ENCODE measurements around the gene UNC5B.

UNC5B gene

GRCh38 chr10:71212318-71213126 lies at the start of gene UNC5B:
Gene UNC5B, plus strand, starts transcription at chr10:71212570. Its CDS starts 416 bp downstream, at chr10:71212986.
- Histone ChIP-seq H3K4me2 (ENCODE audit: insufficient read depth, low read length) (peak within 1 kb of the TSS; percentile 82), H3K27me3 (ENCODE audit: insufficient read depth, low read length, poor library complexity) (peaks cover 68% of the 10 kb centered on the region), H3K9me3 (ENCODE audit: insufficient read depth, low read length, severe bottlenecking) (no peaks in the 10 kb centered on the region), H4K20me1 (ENCODE audit: insufficient read depth, low read length) (peaks cover 12% of the 10 kb centered on the region), H3K27ac (ENCODE audit: low read length) (no peak within 1 kb of the TSS), H2AFZ (ENCODE audit: low read depth, low read length) (peak within 1 kb of the TSS; percentile 58), H3K79me2 (ENCODE audit: insufficient read depth, low read length) (no peaks in the 10 kb centered on the region), H3K36me3 (ENCODE audit: insufficient read depth, low read length) (no peaks in the 10 kb centered on the region), H3K9ac (ENCODE audit: low read depth, low read length) (peak within 1 kb of the TSS; percentile 49), H3K4me3 (ENCODE audit: low read depth in 1 of 2, low read length in 2 of 2) (peak within 1 kb of the TSS; percentile 12 to 55; a peak in 3 of 4 replicates), H3K4me1 (ENCODE audit: insufficient read depth, low read length) (peaks cover 15% of the 10 kb centered on the region)
- no peak for TF ChIP-seq EZH2 (IDR thresholded peaks at IDR 0.05; ENCODE audit: borderline replicate concordance, low read depth, low read length, severe bottlenecking)
- peak; percentile 52 for TF ChIP-seq CTCF (IDR thresholded peaks at IDR 0.05; ENCODE audit: borderline replicate concordance, extremely low read depth, low read length, poor library complexity, severe bottlenecking)
- DNase-seq: peak; percentile 89
- ATAC-seq (ENCODE audit: insufficient read depth, low read depth): peak; percentile 94

GRCh38 chr10:71173466-71173865 lies 38.9 kb upstream of the UNC5B start:
- Histone ChIP-seq H3K4me3 (ENCODE audit: low read depth in 1 of 2, low read length in 2 of 2) (no peak overlapping the region), H3K36me3 (ENCODE audit: insufficient read depth, low read length) (no peaks in the 10 kb centered on the region), H3K4me2 (ENCODE audit: insufficient read depth, low read length) (no peak overlapping the region), H3K27ac (ENCODE audit: low read length) (no peak overlapping the region), H3K27me3 (ENCODE audit: insufficient read depth, low read length, poor library complexity) (peaks cover 21% of the 10 kb centered on the region), H3K9ac (ENCODE audit: low read depth, low read length) (no peak overlapping the region), H3K9me3 (ENCODE audit: insufficient read depth, low read length, severe bottlenecking) (no peaks in the 10 kb centered on the region), H2AFZ (ENCODE audit: low read depth, low read length) (no peak overlapping the region), H3K4me1 (ENCODE audit: insufficient read depth, low read length) (no peaks in the 10 kb centered on the region), H3K79me2 (ENCODE audit: insufficient read depth, low read length) (no peaks in the 10 kb centered on the region), H4K20me1 (ENCODE audit: insufficient read depth, low read length) (no peaks in the 10 kb centered on the region)
- no peak for ATAC-seq (ENCODE audit: insufficient read depth, low read depth)
- TF ChIP-seq CTCF (IDR thresholded peaks at IDR 0.05; ENCODE audit: borderline replicate concordance, extremely low read depth, low read length, poor library complexity, severe bottlenecking) (no peak), EZH2 (IDR thresholded peaks at IDR 0.05; ENCODE audit: borderline replicate concordance, low read depth, low read length, severe bottlenecking) (no peak)
- DNase-seq: no peak

- H2AFZ ChIP-seq (ENCODE audit: low read depth, low read length): no peak overlapping the region
- TF ChIP-seq CTCF (IDR thresholded peaks at IDR 0.05; ENCODE audit: borderline replicate concordance, extremely low read depth, low read length, poor library complexity, severe bottlenecking) (no peak), EZH2 (IDR thresholded peaks at IDR 0.05; ENCODE audit: borderline replicate concordance, low read depth, low read length, severe bottlenecking) (no peak)
- H3K9me3 ChIP-seq (ENCODE audit: insufficient read depth, low read length, severe bottlenecking): no peaks in the 10 kb centered on the region
- no peaks in the 10 kb centered on the region for H4K20me1 ChIP-seq (ENCODE audit: insufficient read depth, low read length)
- H3K4me3 ChIP-seq (ENCODE audit: low read depth in 1 of 2, low read length in 2 of 2): no peak overlapping the region
- no peak overlapping the region for H3K9ac ChIP-seq (ENCODE audit: low read depth, low read length)
- no peak overlapping the region for H3K27ac ChIP-seq (ENCODE audit: low read length)
- DNase-seq (no peak), ATAC-seq (ENCODE audit: insufficient read depth, low read depth) (no peak)
- no peak overlapping the region for H3K4me2 ChIP-seq (ENCODE audit: insufficient read depth, low read length)
- H3K36me3 ChIP-seq (ENCODE audit: insufficient read depth, low read length): no peaks in the 10 kb centered on the region
- H3K4me1 ChIP-seq (ENCODE audit: insufficient read depth, low read length): no peaks in the 10 kb centered on the region
- H3K27me3 ChIP-seq (ENCODE audit: insufficient read depth, low read length, poor library complexity): peaks cover 14% of the 10 kb centered on the region
- no peaks in the 10 kb centered on the region for H3K79me2 ChIP-seq (ENCODE audit: insufficient read depth, low read length)
Observed at GRCh38 chr10:71176661-71177060, 35.7 kb upstream of the UNC5B start.
